HCT116 (cell line): ENCODE results near the gene PTPMT1. TPM values are rescaled to one million over a fixed set of nuclear protein-coding genes. Genes with fewer than 3 reads are reported as not detected.
"Not testable (repeated sequence)": the region's sequence is repeated elsewhere in the genome, so short reads cannot be mapped to it uniquely, and the experiment has no call there.

Source experiments
- ATAC-seq: fragments of 200-7000 bp; cut with Tn5 transposase; 2 replicates; pipeline ENCODE4 v1.9.1; 2020; ENCODE audit warnings: mild to moderate bottlenecking, moderate library complexity
- BruUV-seq: library from RNA; stranded (reverse); fragments of 400-500 nt; replicated peaks from 2 replicates; lab custom pipeline; 2021; lab: Mats Ljungman, UMichigan
- CTCF ChIA-PET: fragments of 300-600 bp; sonication (Branson Sonifier 250); formaldehyde crosslinking; loops from one replicate; lab custom pipeline; 2021; ENCODE audit warnings: antibody characterized with exemption; lab: Charles Lee
- POLR2A ChIA-PET: fragments of 300-600, 350-600 bp; sonication (Branson Sonifier 250); formaldehyde crosslinking; loops from one replicate; lab custom pipeline; 2021; ENCODE audit warnings: antibody characterized with exemption; lab: Charles Lee
- RAD21 ChIA-PET, 2 experiments: fragments of 300-600 bp; sonication (Branson Sonifier 250); formaldehyde crosslinking; loops; one replicate each; lab custom pipeline; 2023; ENCODE audit warnings: low total read pairs in 2 of 2; ENCODE audit not compliant: uncharacterized antibody in 2 of 2, unreplicated experiment in 2 of 2, low non-redundant PET in 1 of 2; lab: Charles Lee
- DNase-seq: peaks from one replicate; pipeline ENCODE4 v3.0.0-alpha.2; 2010; ENCODE audit warnings: low read depth, low spot score
- H2AFZ ChIP-seq: fragments of 200-600 bp; shearing (Covaris generic), sonication (generic); 2 replicates; pipeline ENCODE4 v1.6.1; 2017; ENCODE audit warnings: low read depth, mixed run types, mixed read lengths, antibody characterized with exemption, low read length; ENCODE audit not compliant: poor library complexity, severe bottlenecking
- H3K27ac ChIP-seq: 2 replicates; pipeline ENCODE4 v1.5.1; 2012; ENCODE audit warnings: low read depth, low read length
- H3K27me3 ChIP-seq: fragments of 200-600 bp; sonication (generic); 2 replicates; pipeline ENCODE4 v1.6.1; 2016; ENCODE audit warnings: mixed run types, low read length, mixed read lengths; ENCODE audit not compliant: insufficient read depth
- H3K36me3 ChIP-seq, 2 experiments: fragments of 200-500 bp in 1 of 2; fragments of 200-600 bp in 1 of 2; sonication (Bioruptor generic) in 1 of 2; sonication (generic) in 1 of 2; 2 replicates each; pipeline versions ENCODE4 v1.5.1 to v1.6.1; 2014 to 2016; ENCODE audit warnings: low read length in 2 of 2, inconsistent platforms in 1 of 2, mixed read lengths in 1 of 2, mixed run types in 1 of 2; ENCODE audit not compliant: insufficient read depth in 2 of 2, control insufficient read depth in 1 of 2
- H3K4me1 ChIP-seq, 2 experiments: fragments of 200-600 bp in 1 of 2; sonication (generic) in 1 of 2; 2 replicates each; pipeline versions ENCODE4 v1.5.1 to v1.6.1; 2012 to 2017; ENCODE audit warnings: low read length in 2 of 2, inconsistent platforms in 1 of 2, mild to moderate bottlenecking in 1 of 2, mixed read lengths in 1 of 2, mixed run types in 1 of 2, moderate library complexity in 1 of 2; ENCODE audit not compliant: insufficient read depth in 2 of 2, control insufficient read depth in 1 of 2
- H3K4me2 ChIP-seq: fragments of 200-600 bp; sonication (generic); 2 replicates; pipeline ENCODE4 v1.6.1; 2017; ENCODE audit warnings: mixed run types, low read length, mixed read lengths
- H3K4me3 ChIP-seq, 2 experiments: fragments of 200-600 bp in 1 of 2; sonication (generic) in 1 of 2; replicated peaks in 1 of 2; 2 replicates each; pipeline ENCODE4 v1.5.1; 2011 to 2016; ENCODE audit warnings: low read length in 2 of 2, control low read depth in 1 of 2, low read depth in 1 of 2, mild to moderate bottlenecking in 1 of 2, mixed read lengths in 1 of 2, mixed run types in 1 of 2
- H3K79me2 ChIP-seq: fragments of 200-600 bp; sonication (generic); 2 replicates; pipeline ENCODE4 v1.6.1; 2017; ENCODE audit warnings: mild to moderate bottlenecking, mixed run types, low read length, moderate library complexity, mixed read lengths; ENCODE audit not compliant: insufficient read depth
- H3K9ac ChIP-seq: fragments of 200-600 bp; sonication (generic); 2 replicates; pipeline ENCODE4 v1.6.1; 2016; ENCODE audit warnings: low read length, mixed read lengths
- H3K9me2 ChIP-seq: fragments of 200-600 bp; sonication (generic), shearing (Covaris generic); 2 replicates; pipeline ENCODE4 v1.6.1; 2017; ENCODE audit warnings: mixed run types, mild to moderate bottlenecking, moderate library complexity; ENCODE audit not compliant: insufficient read depth
- H3K9me3 ChIP-seq, 2 experiments: fragments of 200-500 bp in 1 of 2; fragments of 200-600 bp in 1 of 2; sonication (Bioruptor generic) in 1 of 2; sonication (generic) in 1 of 2; 2 replicates each; pipeline ENCODE4 v1.6.1; 2014 to 2017; ENCODE audit warnings: low read length in 2 of 2, mixed read lengths in 2 of 2, inconsistent platforms in 1 of 2, low read depth in 1 of 2, mild to moderate bottlenecking in 1 of 2, mixed run types in 1 of 2, moderate library complexity in 1 of 2; ENCODE audit not compliant: control insufficient read depth in 1 of 2, insufficient read depth in 1 of 2
- H4K20me1 ChIP-seq: fragments of 200-600 bp; sonication (generic), shearing (Covaris generic); 2 replicates; pipeline ENCODE4 v1.6.1; 2017; ENCODE audit warnings: mixed run types, mild to moderate bottlenecking, moderate library complexity; ENCODE audit not compliant: insufficient read depth
- ATF3 ChIP-seq: IDR thresholded peaks from 2 replicates; pipeline ENCODE4 v1.6.1; 2012
- CEBPB ChIP-seq: IDR thresholded peaks from 2 replicates; pipeline ENCODE4 v1.6.1; 2012; ENCODE audit warnings: low read depth
- EZH2 ChIP-seq: fragments of 200-600 bp; sonication (generic); IDR thresholded peaks from 2 replicates; pipeline ENCODE4 v1.6.1; 2017; ENCODE audit warnings: antibody characterized with exemption, mixed run types
- JUND ChIP-seq: IDR thresholded peaks from 2 replicates; pipeline ENCODE4 v1.6.1; 2012
- POLR2AphosphoS5 ChIP-seq: IDR thresholded peaks from 2 replicates; pipeline ENCODE4 v1.6.1; 2011; ENCODE audit warnings: mild to moderate bottlenecking, low read depth, low read length, moderate library complexity
- SRF ChIP-seq: IDR thresholded peaks from 2 replicates; pipeline ENCODE4 v1.6.1; 2012; ENCODE audit warnings: low read depth
- YY1 ChIP-seq: IDR thresholded peaks from 2 replicates; pipeline ENCODE4 v1.6.1; 2011; ENCODE audit warnings: low read length, low read depth, moderate library complexity, mild to moderate bottlenecking; ENCODE audit not compliant: insufficient replicate concordance; ENCODE audit errors: extremely low read depth
- intact Hi-C: fragments of 100-400 bp; cut with micrococcal nuclease; formaldehyde crosslinking; loops from 2 replicates; pipeline ENCODE4 v1.10.0; 2022
- total RNA-seq: library from RNA; stranded (reverse); gene quantifications from one replicate; pipeline ENCODE4 v1.2.1, GENCODE V29; 2021; ENCODE audit not compliant: unreplicated experiment
- TF ChIP-seq, protein P1 (sequence below): IDR thresholded peaks from 2 replicates; pipeline ENCODE4 v1.6.1; 2012

PTPMT1 gene
- total RNA-seq, 1 experiment from 2014 or later = 71.6 TPM

DNA sequence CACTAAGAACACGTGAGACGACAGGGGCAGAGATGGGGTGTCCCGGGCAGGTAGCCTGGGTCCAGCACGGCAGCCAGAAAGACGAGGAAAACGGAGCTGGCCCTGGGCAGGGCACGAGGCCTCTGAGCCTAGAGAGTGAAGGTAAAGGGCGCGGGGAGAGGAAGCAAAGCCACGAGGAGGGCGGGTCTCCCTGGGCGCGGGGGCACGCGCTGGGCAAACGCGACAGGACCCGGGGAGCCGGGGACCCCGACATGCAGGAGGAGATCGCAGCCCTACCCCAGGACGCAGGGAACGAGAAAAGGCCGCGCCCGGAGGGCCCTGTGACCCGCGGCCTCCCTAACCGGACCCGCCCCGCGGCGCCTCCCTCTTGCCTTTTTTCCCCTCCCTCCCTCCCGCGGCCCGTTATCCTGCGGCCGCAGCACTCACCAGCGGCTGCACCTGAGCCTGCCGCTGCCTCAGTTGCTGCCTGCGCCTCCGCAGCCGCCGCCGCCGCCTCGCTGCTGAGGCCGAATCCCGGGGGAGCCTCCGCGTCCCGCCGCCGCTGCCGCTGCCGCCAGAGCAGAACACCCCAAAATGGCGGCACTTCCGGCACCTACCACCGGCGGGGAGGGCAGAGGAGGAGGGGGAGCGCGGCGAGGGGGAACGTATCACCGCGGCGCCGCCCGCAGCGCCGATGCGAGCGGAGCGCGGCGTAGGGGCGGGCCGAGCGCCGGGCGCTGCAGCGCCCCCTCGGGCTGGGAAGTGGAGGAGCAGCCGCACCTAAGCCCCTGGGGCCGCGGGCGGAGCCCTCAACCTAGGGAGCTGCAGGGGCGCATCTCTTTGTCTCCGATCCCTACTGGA lies 12.6 kb upstream of the PTPMT1 start, which contains the start of gene CELF1 (continued):
- TF ChIP-seq POLR2AphosphoS5 (peak; percentile 79), YY1 (peak; percentile 97), CEBPB (no peak), EZH2 (no peak), JUND (no peak), ATF3 (no peak)

- H3K79me2 ChIP-seq = peaks cover 49% of the 10 kb centered on the region
- H4K20me1 ChIP-seq = peaks cover 6% of the 10 kb centered on the region; the same call in 1 of the 2 replicates
- no peaks in the 10 kb centered on the region for H3K9me3 ChIP-seq
- no peaks in the 10 kb centered on the region for H3K9me2 ChIP-seq
- H3K27ac ChIP-seq = peak overlapping the region; percentile 93
- DNase-seq (no peak), ATAC-seq (no peak; the same call in 1 of the 2 replicates)
- no peaks in the 10 kb centered on the region for H3K27me3 ChIP-seq
- POLR2A ChIA-PET = interaction anchor here (1.6 kb wide), 1 partner anchor 99 kb away, joined by 3 read pairs; no protein-coding TSS in a partner anchor
- CTCF ChIA-PET = interaction anchor here (0.5 to 2.0 kb wide), 7 partner anchors 9 to 53 kb away, joined by 3 to 9 read pairs (median 3); partner anchors contain the start of gene PTPMT1
- peaks cover 13 to 19% of the 10 kb centered on the region in 2 experiments for H3K4me1 ChIP-seq
- RAD21 ChIA-PET = interaction anchor here in 1 of 2 experiments (0.7 kb wide), 1 partner anchor 24 kb away, joined by 3 read pairs; no protein-coding TSS in a partner anchor
- peak overlapping the region; percentile 40 to 94 for H3K4me3 ChIP-seq
- H3K4me2 ChIP-seq = peak overlapping the region; percentile 98
- no peak for TF ChIP-seq SRF
- TF ChIP-seq, protein P1, sequence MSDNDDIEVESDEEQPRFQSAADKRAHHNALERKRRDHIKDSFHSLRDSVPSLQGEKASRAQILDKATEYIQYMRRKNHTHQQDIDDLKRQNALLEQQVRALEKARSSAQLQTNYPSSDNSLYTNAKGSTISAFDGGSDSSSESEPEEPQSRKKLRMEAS = peak; percentile 16; the same call in 1 of the 2 replicates
- intact Hi-C loops = loop anchor here (1.0 to 10.0 kb wide), 3 partner anchors 89 to 214 kb away; partner anchors contain the start of genes FNBP4, MTCH2 and PSMC3
- peak overlapping the region; percentile 97 for H2AFZ ChIP-seq
- peak overlapping the region; percentile 53 for H3K9ac ChIP-seq
- peaks cover 0 to 4% of the 10 kb centered on the region in 2 experiments; a peak in 1 of 4 replicates for H3K36me3 ChIP-seq
- BruUV-seq = no TSS peak
These were observed 12.0 kb upstream of the PTPMT1 start for GRCh38 chr11:47553406-47553743.

- ATAC-seq, POLR2A ChIA-PET, H2AFZ ChIP-seq, H3K9ac ChIP-seq, H3K4me2 ChIP-seq, H3K27me3 ChIP-seq, H4K20me1 ChIP-seq, DNase-seq, H3K9me2 ChIP-seq, RAD21 ChIA-PET, H3K36me3 ChIP-seq, H3K27ac ChIP-seq, CTCF ChIA-PET, H3K4me1 ChIP-seq, H3K9me3 ChIP-seq, BruUV-seq, H3K4me3 ChIP-seq: not testable (repeated sequence)
- intact Hi-C loops = loop anchor here (10.0 kb wide), 1 partner anchor 132 kb away; the partner anchor contains the start of gene PSMC3
- peaks cover 13% of the 10 kb centered on the region for H3K79me2 ChIP-seq
These were observed 8.4 kb upstream of the PTPMT1 start for GRCh38 chr11:47557004-47557403.
